Hepatocyte (in vitro differentiated cells): Measurements from ENCODE around the gene TMEM45A.

Experiments used
- EZH2phosphoT487 ChIP-seq: fragments of 200-600 bp; sonication (generic); IDR thresholded peaks from one replicate; pipeline ENCODE4 v1.6.1; 2018; ENCODE audit warnings: antibody characterized with exemption, mild to moderate bottlenecking, low read depth, moderate library complexity; ENCODE audit not compliant: unreplicated experiment, severe bottlenecking
- TF ChIP-seq, protein P1 (sequence below): fragments of 200-600 bp; sonication (generic); IDR thresholded peaks from 2 replicates; pipeline ENCODE4 v1.5.1; 2016; ENCODE audit warnings: antibody characterized with exemption, mild to moderate bottlenecking; ENCODE audit not compliant: poor library complexity

DNA sequence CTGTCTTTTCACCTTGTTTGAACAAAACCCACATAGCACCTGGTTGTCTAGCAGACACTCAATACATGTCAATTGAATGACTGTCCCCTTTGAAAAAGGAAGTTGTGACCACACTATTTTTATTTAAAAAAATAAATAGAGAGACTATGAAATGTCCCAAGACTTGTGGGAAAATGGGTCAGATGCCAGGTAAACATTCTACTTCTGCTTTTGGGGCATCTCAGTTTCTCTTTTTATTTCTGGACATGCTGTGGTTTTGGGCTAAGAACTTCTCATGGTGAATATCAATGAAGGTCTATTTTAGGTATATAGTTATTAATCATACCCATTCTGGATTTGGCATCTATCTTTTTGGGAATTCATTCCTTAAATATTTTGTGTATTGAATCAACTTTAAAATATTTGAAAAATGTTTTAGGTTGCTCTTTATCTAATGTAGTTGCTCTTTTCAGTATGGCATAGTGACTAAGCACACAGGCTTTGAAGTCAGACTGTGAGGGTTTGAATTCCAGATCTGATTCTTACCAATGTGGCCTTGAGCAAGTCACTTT is 4.4 kb downstream of the TMEM45A start:
- TF ChIP-seq EZH2phosphoT487: no peak
- TF ChIP-seq, protein P1, sequence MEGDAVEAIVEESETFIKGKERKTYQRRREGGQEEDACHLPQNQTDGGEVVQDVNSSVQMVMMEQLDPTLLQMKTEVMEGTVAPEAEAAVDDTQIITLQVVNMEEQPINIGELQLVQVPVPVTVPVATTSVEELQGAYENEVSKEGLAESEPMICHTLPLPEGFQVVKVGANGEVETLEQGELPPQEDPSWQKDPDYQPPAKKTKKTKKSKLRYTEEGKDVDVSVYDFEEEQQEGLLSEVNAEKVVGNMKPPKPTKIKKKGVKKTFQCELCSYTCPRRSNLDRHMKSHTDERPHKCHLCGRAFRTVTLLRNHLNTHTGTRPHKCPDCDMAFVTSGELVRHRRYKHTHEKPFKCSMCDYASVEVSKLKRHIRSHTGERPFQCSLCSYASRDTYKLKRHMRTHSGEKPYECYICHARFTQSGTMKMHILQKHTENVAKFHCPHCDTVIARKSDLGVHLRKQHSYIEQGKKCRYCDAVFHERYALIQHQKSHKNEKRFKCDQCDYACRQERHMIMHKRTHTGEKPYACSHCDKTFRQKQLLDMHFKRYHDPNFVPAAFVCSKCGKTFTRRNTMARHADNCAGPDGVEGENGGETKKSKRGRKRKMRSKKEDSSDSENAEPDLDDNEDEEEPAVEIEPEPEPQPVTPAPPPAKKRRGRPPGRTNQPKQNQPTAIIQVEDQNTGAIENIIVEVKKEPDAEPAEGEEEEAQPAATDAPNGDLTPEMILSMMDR: no peak
